Central memory CD8-positive, alpha-beta T cell (primary cell): Measurements from ENCODE around the gene BIRC5.
"Not testable (repeated sequence)": the region's sequence is repeated elsewhere in the genome, so short reads cannot be mapped to it uniquely, and the experiment has no call there.

ENCODE experiments used
- ATAC-seq: fragments of 150-1000 bp; cut with Tn5 transposase; replicated peaks from 2 replicates; pipeline ENCODE4 v1.10.0; 2022; ENCODE audit warnings: mild to moderate bottlenecking, moderate FRiP score, moderate number of reproducible peaks; ENCODE audit not compliant: poor library complexity, severe bottlenecking; ENCODE audit errors: extremely low read depth
- DNase-seq, 2 donors: peaks; one replicate each; pipeline ENCODE4 v3.0.0; 2021; ENCODE audit warnings: low spot score in 2 of 2
- H3K27ac Mint-ChIP-seq: one replicate; pipeline ENCODE4 v1.8.0; 2022; ENCODE audit warnings: low read depth, mild to moderate bottlenecking, moderate library complexity, mixed read lengths
- H3K27me3 Mint-ChIP-seq: one replicate; pipeline ENCODE4 v1.8.0; 2022; ENCODE audit warnings: mixed read lengths
- H3K36me3 Mint-ChIP-seq: one replicate; pipeline ENCODE4 v1.8.0; 2022; ENCODE audit warnings: mild to moderate bottlenecking, moderate library complexity, mixed read lengths; ENCODE audit not compliant: insufficient read depth
- H3K4me1 Mint-ChIP-seq: one replicate; pipeline ENCODE4 v1.8.0; 2022; ENCODE audit warnings: mixed read lengths
- H3K4me3 Mint-ChIP-seq: one replicate; pipeline ENCODE4 v1.8.0; 2022; ENCODE audit warnings: mild to moderate bottlenecking, moderate library complexity, mixed read lengths
- H3K9me3 Mint-ChIP-seq: one replicate; pipeline ENCODE4 v1.8.0; 2022; ENCODE audit warnings: mixed read lengths

Gene BIRC5

GRCh38 chr17:78231991-78232858 lies 18.2 kb downstream of the BIRC5 start:
- DNase-seq, result no peak
- Mint-ChIP-seq H3K27me3 (peaks cover 33% of the 10 kb centered on the region), H3K4me1 (no peaks in the 10 kb centered on the region), H3K36me3 (no peaks in the 10 kb centered on the region), H3K9me3 (no peaks in the 10 kb centered on the region), H3K4me3 (no peak overlapping the region), H3K27ac (no peak overlapping the region)
- peak; percentile 52 for ATAC-seq

- H3K4me1 Mint-ChIP-seq, result no peaks in the 10 kb centered on the region
- no peaks in the 10 kb centered on the region for H3K36me3 Mint-ChIP-seq
- no peak overlapping the region for H3K4me3 Mint-ChIP-seq
- H3K27ac Mint-ChIP-seq, result no peak overlapping the region
- no peaks in the 10 kb centered on the region for H3K9me3 Mint-ChIP-seq
- H3K27me3 Mint-ChIP-seq, result peaks cover 33% of the 10 kb centered on the region
- ATAC-seq (no peak), DNase-seq (no peak)
Observed at GRCh38 chr17:78232859-78233173, 18.8 kb downstream of the BIRC5 start.

- Mint-ChIP-seq H3K27me3 (peaks cover 33% of the 10 kb centered on the region), H3K4me1 (no peaks in the 10 kb centered on the region), H3K4me3 (no peak overlapping the region), H3K36me3 (no peaks in the 10 kb centered on the region), H3K9me3 (no peaks in the 10 kb centered on the region), H3K27ac (no peak overlapping the region)
- no peak for DNase-seq
- ATAC-seq, result no peak
Observed at GRCh38 chr17:78233678-78234077, 19.6 kb downstream of the BIRC5 start.

DNA sequence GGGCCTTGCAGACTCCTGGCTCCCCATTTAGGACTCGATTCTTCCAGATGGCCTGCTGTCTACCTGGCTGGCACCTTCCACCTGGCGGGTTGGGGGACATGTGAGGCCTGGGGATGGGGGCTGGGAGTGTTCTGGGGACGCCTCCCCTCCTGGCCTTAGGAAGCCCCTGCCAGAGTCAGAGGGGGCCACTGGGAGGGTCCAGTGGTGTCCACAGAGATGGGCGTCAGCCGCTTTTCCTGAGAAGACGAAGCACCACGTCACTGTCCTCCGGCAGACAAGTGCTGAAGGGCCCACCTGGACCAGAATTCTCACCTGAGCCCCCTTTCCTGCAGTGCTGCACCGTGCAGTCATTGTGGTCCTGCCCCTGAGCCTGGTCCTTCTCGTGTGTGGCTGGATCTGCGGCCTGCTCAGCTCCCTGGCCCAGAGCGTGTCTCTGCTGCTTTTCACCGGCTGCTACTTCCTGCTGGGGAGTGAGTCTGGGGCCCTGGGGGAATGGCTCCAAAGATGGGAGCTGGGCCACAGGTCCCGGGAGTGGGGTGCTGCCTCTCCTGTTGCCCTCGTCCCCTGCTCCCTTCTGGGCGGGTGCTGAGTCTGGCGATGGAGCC lies 20.3 kb downstream of the BIRC5 start:
- H3K4me3 Mint-ChIP-seq, result no peak overlapping the region
- H3K9me3 Mint-ChIP-seq, result no peaks in the 10 kb centered on the region
- H3K4me1 Mint-ChIP-seq, result no peaks in the 10 kb centered on the region
- no peak for ATAC-seq
- H3K36me3 Mint-ChIP-seq, result no peaks in the 10 kb centered on the region
- no peak for DNase-seq
- peaks cover 33% of the 10 kb centered on the region for H3K27me3 Mint-ChIP-seq
- H3K27ac Mint-ChIP-seq, result no peak overlapping the region

DNA sequence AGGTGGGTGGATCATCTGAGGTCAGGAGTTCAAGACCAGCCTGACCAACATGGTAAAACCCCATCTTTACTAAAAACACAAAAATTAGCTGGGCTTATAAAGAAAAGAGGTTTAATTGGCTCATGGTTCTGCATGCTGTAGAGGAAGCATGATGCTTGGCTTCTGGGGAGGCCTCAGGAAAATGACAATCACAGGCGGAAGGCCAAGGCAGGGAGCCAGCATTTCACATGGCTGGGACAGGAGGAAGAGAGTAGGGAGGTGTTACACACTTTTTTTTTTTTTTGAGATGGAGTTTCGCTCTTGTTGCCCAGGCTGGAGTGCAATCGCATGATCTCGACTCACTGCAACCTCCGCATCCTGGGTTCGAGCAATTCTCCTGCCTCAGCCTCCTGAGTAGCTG lies 21.0 kb downstream of the BIRC5 start:
- H3K27ac Mint-ChIP-seq, DNase-seq, ATAC-seq, H3K9me3 Mint-ChIP-seq, H3K4me3 Mint-ChIP-seq, H3K36me3 Mint-ChIP-seq, H3K4me1 Mint-ChIP-seq: not testable (repeated sequence)
- peaks cover 33% of the 10 kb centered on the region for H3K27me3 Mint-ChIP-seq

DNA sequence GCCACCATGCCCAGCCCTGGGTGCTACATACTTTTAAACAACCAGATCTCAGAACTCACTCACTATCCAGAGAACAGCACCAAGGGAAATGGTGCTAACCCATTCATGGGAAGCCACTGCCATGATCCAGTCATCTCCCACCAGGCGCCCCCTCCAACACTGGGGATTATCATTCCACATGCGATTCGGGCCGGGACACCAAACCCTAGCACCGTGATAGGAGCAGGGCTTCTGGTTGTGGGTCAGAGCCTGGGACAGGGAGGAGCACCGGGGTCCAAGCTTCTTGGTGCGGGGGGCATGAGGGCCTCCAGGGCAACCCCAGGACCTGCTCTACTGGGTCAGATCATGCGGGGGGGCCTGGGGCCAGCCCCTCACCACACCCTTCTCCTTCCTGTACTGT lies 21.8 kb downstream of the BIRC5 start:
- H3K4me1 Mint-ChIP-seq, result no peaks in the 10 kb centered on the region
- H3K36me3 Mint-ChIP-seq, result no peaks in the 10 kb centered on the region
- peaks cover 25% of the 10 kb centered on the region for H3K27me3 Mint-ChIP-seq
- H3K27ac Mint-ChIP-seq, result no peak overlapping the region
- H3K9me3 Mint-ChIP-seq, result no peaks in the 10 kb centered on the region
- no peak for ATAC-seq
- no peak overlapping the region for H3K4me3 Mint-ChIP-seq
- no peak for DNase-seq

- ATAC-seq (no peak), DNase-seq (no peak)
- H3K9me3 Mint-ChIP-seq, result no peaks in the 10 kb centered on the region
- H3K36me3 Mint-ChIP-seq, result no peaks in the 10 kb centered on the region
- H3K4me1 Mint-ChIP-seq, result no peaks in the 10 kb centered on the region
- no peak overlapping the region for H3K27ac Mint-ChIP-seq
- H3K27me3 Mint-ChIP-seq, result peaks cover 18% of the 10 kb centered on the region
- H3K4me3 Mint-ChIP-seq, result no peak overlapping the region
Observed at GRCh38 chr17:78236362-78237127, 22.5 kb downstream of the BIRC5 start.

GRCh38 chr17:78237401-78238012 lies 23.5 kb downstream of the BIRC5 start:
- Mint-ChIP-seq H3K4me1 (no peaks in the 10 kb centered on the region), H3K36me3 (no peaks in the 10 kb centered on the region)

GRCh38 chr17:78238823-78239488 lies 24.9 kb downstream of the BIRC5 start:
- Mint-ChIP-seq H3K27me3 (no peaks in the 10 kb centered on the region), H3K4me1 (no peaks in the 10 kb centered on the region), H3K9me3 (no peaks in the 10 kb centered on the region), H3K27ac (no peak overlapping the region), H3K4me3 (no peak overlapping the region), H3K36me3 (no peaks in the 10 kb centered on the region)
- DNase-seq (no peak), ATAC-seq (no peak)

More at GRCh38 chr17:78237401-78238012, 23.5 kb downstream of the BIRC5 start:
- H3K27ac Mint-ChIP-seq, result no peak overlapping the region
- no peak for ATAC-seq
- no peak for DNase-seq
- peaks cover 8% of the 10 kb centered on the region for H3K27me3 Mint-ChIP-seq
- H3K9me3 Mint-ChIP-seq, result no peaks in the 10 kb centered on the region
- H3K4me3 Mint-ChIP-seq, result no peak overlapping the region

DNA sequence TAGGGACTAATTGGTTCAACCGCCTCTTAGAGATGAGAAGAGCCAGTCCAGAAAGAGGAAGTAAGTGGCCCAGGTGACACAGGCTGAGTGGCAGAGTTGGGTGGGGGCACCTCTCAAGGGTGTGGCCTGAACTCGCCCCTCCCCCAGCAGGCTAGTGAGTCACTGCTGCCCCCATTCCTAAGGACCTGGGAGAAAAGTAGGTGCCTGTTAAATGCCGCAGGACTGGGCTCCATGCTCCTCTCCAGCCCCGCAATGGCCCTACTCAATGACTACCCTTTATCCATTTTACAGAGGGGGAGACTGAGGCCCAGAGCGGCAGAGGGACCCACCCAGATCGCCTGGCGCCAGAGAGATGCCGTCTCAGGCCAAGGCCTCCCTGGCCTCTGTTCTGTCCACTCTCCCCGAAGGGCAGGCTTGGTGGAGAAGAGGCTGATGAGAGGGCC lies 25.5 kb downstream of the BIRC5 start:
- ATAC-seq, result no peak
- no peak for DNase-seq
- peaks cover 2% of the 10 kb centered on the region for H3K36me3 Mint-ChIP-seq
- H3K4me1 Mint-ChIP-seq, result no peaks in the 10 kb centered on the region
- no peak overlapping the region for H3K27ac Mint-ChIP-seq
- no peak overlapping the region for H3K4me3 Mint-ChIP-seq
- H3K9me3 Mint-ChIP-seq, result no peaks in the 10 kb centered on the region
- no peaks in the 10 kb centered on the region for H3K27me3 Mint-ChIP-seq

GRCh38 chr17:78240012-78240655 lies 26.1 kb downstream of the BIRC5 start:
- no peaks in the 10 kb centered on the region for H3K4me1 Mint-ChIP-seq
- peaks cover 2% of the 10 kb centered on the region for H3K36me3 Mint-ChIP-seq
- H3K4me3 Mint-ChIP-seq, result no peak overlapping the region
- H3K9me3 Mint-ChIP-seq, result no peaks in the 10 kb centered on the region
- H3K27ac Mint-ChIP-seq, result no peak overlapping the region
- ATAC-seq (no peak), DNase-seq (no peak)
- H3K27me3 Mint-ChIP-seq, result no peaks in the 10 kb centered on the region

GRCh38 chr17:78240839-78241238 lies 26.8 kb downstream of the BIRC5 start:
- no peaks in the 10 kb centered on the region for H3K4me1 Mint-ChIP-seq
- H3K9me3 Mint-ChIP-seq, result no peaks in the 10 kb centered on the region
- no peaks in the 10 kb centered on the region for H3K27me3 Mint-ChIP-seq
- H3K36me3 Mint-ChIP-seq, result peaks cover 2% of the 10 kb centered on the region
- no peak overlapping the region for H3K4me3 Mint-ChIP-seq
- H3K27ac Mint-ChIP-seq, result no peak overlapping the region
- ATAC-seq, result no peak
- DNase-seq, result no peak
